DMS79 (cell line): ENCODE data around the gene ZXDA.
A peak's percentile ranks its signal among the peaks of the same experiment; 100 is the strongest.
"Not testable (repeated sequence)": the region's sequence is repeated elsewhere in the genome, so short reads cannot be mapped to it uniquely, and the experiment has no call there.

ENCODE experiments used
- DNase-seq: peaks from one replicate; lab custom pipeline; 2025; lab: John Stamatoyannopoulos, UW

ZXDA gene

GRCh38 chrX:57910287-57910912, at the start of gene ZXDA:
TSS of gene ZXDA (minus strand) at chrX:57910458. CDS start at chrX:57910420, 38 bp downstream.
- not testable (repeated sequence) for DNase-seq

GRCh38 chrX:57952320-57952678, 42.0 kb upstream of the ZXDA start:
- no peak for DNase-seq

- no peak for DNase-seq
Observed at GRCh38 chrX:57951666-57952319, 41.5 kb upstream of the ZXDA start.

DNA sequence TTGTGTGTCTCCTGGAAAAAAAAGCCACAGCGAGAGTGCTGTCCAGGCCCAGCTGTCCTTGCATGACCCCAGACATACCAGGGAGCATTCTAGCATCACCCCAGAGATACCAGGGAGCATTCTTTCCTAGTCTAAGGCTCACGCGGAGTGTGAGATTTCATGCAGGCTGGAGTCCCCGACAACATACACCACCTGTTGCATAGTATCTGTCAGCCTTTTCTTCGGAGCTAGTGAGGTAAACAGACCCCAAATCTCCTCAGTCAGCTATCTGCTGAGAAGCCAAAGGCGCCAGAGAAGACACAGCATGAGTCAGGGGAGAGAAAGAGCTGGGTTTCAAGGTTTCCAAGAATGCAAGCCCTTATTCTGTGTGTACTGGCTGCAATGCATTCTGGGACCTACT, 23.1 kb upstream of the ZXDA start:
- DNase-seq, result no peak

DNA sequence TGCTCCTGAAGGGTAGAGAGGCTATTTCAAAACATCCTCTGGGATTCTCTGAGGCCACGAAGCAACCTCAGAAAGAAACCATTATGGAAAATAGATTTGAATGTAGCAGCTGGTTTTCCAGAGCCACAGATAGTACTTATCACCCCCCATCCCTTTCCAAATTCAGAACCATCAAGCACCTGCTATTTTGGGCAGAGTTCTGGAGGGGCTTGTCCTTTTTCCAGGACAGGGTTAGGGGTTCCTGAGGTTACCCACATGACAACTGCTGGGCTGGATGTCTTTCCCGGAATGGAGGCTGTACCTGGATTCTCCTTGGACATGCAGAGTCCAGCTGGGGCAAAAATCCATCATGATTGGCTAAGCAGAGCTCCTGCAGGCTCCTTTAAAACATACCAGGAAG, 22.0 kb upstream of the ZXDA start:
- no peak for DNase-seq

- no peak for DNase-seq
Observed at GRCh38 chrX:57930051-57930450, 19.8 kb upstream of the ZXDA start.

- no peak for DNase-seq
Observed at GRCh38 chrX:57929373-57929772, 19.1 kb upstream of the ZXDA start.

- DNase-seq, result no peak
Observed at GRCh38 chrX:57925806-57926205, 15.5 kb upstream of the ZXDA start.

DNA sequence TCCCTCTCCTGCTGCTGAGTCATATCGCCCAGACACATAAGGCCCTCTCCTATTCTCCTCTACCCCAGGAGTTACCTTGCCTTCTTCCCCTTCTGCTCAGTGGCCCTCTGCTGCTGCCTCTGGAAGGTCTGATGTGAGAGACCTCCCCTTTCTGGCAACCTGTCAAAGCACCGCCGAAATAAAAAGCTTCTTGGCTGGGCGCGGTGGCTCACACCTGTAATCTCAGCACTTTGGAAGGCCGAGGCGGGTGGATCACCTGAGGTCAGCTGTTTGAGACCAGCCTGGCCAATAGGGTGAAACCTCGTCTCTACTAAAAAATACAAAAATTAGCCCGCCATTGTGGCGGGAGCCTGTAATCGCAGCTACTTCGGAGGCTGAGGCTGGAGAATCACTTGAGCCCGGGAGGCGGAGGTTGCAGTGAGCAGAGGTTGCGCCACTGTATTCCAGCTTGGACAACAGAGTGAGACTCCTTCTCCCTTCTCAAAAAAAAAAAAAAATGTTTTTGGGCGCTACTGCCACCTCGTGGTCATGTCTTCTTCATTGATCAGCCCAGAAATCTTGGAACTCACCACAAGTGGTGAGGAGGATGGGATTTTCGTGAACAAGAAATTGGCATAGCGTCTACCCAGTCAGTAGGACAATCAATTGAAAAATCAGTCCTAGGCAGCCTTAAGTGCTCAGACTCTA, 8.6 kb upstream of the ZXDA start:
- no peak for DNase-seq

GRCh38 chrX:57915680-57916079, 5.4 kb upstream of the ZXDA start:
- DNase-seq, result no peak

DNA sequence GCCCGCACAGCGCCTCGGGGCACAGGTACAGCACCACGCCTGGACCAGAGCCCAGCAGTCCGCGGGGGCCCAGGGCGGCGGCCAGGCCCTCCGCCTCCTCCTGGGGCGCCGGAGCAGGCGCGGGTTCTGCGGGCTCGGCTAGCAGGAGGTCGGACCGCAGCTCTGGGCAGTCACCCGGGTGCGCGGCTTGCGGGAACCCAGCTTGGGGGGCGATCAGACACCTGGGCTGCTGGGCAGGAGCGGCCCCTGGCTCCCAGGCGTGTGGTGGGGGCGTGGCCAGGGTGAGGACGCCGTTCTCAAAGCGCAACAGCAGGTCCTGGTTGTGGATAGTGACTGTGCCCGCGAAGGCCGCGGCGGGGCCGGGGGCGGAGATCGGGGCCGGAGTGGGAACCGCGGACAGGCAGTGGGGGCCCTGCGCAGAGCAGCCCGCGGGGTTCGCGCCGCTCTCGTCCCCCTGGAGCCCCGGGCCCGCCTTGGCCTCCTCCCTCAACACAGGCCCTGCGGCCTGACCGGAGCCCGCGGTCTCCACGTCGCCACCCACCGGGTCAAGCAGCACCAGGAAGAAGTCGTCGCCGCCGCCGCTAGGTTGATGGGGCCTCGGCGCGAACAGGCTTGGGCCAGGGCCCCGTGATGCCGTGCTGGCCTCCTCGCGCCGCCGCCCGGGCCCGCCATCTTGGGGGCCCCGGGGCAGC, 517 bp downstream of the ZXDA start:
- not testable (repeated sequence) for DNase-seq

DNA sequence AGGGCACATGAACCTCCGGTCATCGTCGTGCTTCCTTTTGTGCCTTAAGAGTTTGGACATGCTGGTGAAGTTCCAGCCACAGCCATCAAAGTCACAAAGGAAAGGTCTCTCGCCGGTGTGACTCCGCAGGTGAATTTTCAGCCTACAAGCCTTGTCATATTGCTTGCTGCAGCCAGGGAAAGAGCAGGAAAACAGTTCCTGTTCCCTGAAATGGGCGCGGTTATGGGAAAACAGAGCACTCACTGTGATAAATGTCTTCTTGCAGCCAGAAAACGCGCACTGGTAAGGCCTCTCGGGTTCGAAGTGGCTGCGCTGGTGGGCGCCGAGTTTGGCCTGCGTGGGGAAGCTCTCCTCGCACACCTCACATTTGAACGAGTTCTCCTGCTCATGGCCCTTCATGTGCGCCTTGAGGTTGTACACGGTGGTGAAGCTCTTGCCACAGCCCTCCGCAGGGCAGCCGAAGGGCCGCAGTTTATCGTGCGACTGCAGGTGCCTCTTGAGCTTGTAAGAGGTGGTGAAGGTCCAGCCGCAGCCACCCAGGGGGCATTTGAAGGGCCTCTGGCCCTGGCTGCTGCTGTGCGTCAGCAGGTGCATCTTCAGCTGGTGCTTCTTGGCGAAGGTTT, 1.2 kb downstream of the ZXDA start:
- peak; percentile 63 for DNase-seq

- DNase-seq, result no peak
Observed at GRCh38 chrX:57906790-57907189, 3.5 kb downstream of the ZXDA start.

DNA sequence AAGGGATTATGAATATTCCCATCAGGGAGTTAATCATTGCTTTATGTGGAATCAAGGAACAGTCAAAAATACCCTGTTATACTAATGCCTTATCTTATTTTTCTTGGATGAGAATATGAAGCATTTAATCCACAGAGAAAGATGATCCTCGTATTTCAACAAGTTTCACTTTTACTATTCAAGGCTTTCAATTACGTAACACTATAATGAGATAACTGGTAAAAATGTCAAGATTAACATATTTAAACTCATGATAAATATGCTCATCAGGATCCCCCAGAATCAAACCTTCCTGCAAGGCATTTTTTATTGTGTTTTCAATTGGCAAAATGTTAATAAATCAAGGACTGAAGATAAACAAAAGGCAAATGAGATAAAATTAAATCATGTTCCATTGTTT, 5.1 kb downstream of the ZXDA start:
- no peak for DNase-seq

DNA sequence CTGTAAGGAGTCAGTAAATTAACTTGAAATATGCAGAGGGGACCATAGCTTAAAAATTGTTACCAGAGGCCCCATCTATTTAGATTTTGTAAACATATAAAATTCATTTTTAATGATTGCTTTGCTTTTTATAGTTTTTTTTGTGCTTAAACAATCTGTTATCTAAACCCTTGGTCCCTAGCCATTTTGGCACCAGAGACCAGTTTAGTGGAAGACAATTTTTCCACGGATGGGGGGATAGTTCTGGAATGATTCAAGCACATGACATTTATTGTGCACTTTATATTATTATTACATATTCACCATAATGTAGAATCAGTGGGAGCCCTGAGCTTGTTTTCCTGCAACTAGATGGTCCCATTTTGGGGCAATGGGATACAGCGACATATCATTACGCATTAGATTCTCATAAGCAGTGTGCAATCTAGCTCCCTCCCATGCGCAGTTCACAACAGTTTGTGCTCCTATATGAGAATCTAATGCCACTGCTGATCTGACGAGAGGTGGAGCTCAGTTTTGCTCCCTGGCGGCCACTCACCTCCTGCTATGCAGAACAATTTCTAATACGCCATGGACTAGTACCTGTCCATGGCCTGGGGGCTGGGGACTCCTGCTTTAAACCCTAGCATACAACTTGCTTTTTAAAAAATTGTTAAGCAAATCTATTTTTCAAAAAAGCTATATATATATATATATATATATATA, 5.9 kb downstream of the ZXDA start:
- DNase-seq, result no peak

GRCh38 chrX:57902633-57903032, 7.6 kb downstream of the ZXDA start:
- no peak for DNase-seq

DNA sequence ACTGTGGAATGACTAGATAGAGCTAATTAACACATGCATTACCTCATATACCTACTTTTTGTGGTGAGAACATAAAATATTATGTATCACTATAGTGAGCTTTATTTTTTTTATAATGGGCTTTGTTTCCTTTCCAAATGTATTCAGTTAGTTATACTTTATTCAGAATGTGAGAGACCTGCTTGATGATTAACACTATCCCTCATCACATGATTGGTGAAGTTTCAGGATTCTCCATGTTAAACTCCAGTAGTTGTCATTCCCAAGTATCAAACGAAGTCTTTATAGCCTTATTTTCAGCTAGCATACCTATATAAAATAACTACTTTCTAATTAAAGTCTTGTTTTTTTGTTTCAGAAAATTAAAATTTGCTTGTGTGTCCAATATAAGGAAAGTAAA, 8.8 kb downstream of the ZXDA start:
- no peak for DNase-seq

GRCh38 chrX:57900975-57901374, 9.3 kb downstream of the ZXDA start:
- no peak for DNase-seq

- no peak for DNase-seq
Observed at GRCh38 chrX:57899906-57900305, 10.4 kb downstream of the ZXDA start.

DNA sequence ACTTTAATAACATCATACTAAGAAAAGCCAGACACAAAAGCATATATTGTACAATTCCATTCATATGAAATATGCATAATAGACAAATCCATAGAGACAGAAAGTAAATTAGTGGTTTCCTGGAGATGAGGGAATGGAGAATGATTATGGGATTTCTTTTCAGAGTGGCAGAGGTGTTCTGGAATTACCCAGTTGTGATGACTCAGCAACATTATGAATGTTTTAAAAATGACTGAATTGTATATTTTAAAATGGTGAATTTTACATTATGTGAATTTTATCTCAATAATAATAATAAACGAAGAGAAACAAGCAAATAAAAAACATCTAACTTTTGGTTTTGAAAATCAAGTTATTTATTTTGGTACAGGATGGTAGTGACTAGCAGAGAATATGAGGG, 11.2 kb downstream of the ZXDA start:
- DNase-seq, result no peak

DNA sequence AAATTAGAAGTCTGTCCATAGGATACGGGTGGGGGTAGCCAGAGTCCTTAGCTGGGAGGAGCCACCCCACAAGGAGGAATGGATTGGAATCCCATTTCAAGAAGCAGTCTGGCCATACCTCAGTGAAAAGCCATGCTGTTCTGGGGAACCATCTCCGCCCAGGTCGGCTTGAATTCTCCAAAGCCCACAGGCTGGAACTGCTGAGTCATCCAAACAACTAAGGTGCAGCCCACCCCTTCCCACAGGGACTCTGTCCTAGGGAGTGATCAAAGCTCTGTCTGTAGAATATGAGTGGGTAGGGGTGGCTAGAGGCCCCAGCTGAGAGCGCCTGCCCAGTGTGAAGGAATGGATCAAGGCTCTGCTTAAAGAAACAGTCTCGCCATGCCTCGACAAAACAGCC, 38.8 kb downstream of the ZXDA start:
- no peak for DNase-seq
